ENCODE measurements around the gene BCR.

DNA sequence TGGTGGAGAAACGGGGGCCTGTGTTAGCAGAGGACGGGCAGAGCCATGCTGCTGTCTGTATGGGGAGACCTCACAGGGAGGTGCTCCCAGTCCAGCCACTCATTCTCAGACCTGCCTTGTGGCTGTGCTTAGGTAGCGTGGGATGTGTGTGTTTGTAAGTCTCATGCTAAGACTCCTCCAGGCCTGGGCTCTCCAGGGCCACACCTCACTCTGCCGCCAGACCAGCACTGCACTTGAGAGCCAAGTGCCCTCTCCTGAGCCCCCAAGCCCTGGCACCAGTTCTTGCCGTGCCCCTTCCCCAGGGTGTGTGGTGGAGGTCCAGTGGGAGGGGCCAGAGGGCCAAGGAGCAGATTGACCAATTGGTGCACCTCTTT is 108.8 kb downstream of the BCR start:
- TF ChIP-seq, protein P1, sequence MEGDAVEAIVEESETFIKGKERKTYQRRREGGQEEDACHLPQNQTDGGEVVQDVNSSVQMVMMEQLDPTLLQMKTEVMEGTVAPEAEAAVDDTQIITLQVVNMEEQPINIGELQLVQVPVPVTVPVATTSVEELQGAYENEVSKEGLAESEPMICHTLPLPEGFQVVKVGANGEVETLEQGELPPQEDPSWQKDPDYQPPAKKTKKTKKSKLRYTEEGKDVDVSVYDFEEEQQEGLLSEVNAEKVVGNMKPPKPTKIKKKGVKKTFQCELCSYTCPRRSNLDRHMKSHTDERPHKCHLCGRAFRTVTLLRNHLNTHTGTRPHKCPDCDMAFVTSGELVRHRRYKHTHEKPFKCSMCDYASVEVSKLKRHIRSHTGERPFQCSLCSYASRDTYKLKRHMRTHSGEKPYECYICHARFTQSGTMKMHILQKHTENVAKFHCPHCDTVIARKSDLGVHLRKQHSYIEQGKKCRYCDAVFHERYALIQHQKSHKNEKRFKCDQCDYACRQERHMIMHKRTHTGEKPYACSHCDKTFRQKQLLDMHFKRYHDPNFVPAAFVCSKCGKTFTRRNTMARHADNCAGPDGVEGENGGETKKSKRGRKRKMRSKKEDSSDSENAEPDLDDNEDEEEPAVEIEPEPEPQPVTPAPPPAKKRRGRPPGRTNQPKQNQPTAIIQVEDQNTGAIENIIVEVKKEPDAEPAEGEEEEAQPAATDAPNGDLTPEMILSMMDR (IDR thresholded peaks at IDR 0.05; ENCODE audit: poor library complexity) = no peak
- TF ChIP-seq EZH2 (IDR thresholded peaks at IDR 0.05; ENCODE audit: borderline replicate concordance) (no peak), EZH2phosphoT487 (IDR thresholded peaks at IDR 0.05; ENCODE audit: low read depth, severe bottlenecking, unreplicated experiment) (no peak)

Measured in hepatocyte (in vitro differentiated cells).